ENCODE measurements around the gene CST3.
A peak's percentile ranks its signal among the peaks of the same experiment; 100 is the strongest.
"Not testable (repeated sequence)": the region's sequence is repeated elsewhere in the genome, so short reads cannot be mapped to it uniquely, and the experiment has no call there.

Gene CST3

DNA sequence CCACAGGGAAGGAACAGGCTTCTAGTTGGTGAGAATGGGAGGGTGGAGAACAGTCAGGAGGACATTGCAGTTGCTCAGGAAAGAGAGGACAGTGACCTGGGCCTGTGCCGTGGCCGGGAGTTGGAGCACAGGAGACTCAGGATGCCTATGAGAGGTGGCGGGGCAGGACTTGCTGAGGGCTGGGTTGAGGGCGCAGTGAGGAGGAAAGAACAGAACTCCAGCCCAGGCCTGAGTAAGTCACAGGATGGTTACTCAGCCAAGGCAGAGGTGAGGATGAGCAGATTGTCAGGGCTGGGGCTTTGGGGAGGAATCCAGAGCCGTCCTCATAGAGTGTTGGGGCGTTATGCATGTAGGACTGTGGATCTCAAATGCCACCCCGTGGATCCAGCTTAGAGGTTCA is 29.9 kb upstream of the CST3 start:
- DNase-seq (ENCODE audit: low spot score in 2 of 2) (no peak), ATAC-seq (no peak)
- Mint-ChIP-seq H3K9me3 (no peaks in the 10 kb centered on the region), H3K4me1 (no peaks in the 10 kb centered on the region), H3K36me3 (no peaks in the 10 kb centered on the region), H3K4me3 (no peak overlapping the region), H3K27ac (no peak overlapping the region)

DNA sequence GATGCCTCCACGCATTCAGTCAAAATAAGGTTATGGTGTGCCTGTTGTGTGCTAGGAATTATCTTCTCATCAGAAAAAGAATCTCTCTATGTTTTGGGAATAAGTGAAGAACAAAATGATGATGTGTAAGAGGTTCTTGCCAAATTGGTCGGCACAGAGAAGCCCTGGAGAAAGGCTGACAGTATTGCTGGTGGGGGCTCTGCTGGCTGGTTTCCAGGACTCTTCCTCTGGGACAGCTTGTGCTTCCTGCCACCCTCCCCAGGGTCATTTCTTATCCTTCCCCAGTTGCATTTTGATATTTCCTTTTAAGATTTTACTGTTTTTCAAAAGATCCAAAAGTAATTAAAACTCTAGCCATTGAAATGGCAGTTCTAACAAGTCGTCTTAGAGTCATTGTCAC is 28.9 kb upstream of the CST3 start:
- Mint-ChIP-seq H3K27ac (no peak overlapping the region), H3K4me1 (no peaks in the 10 kb centered on the region), H3K36me3 (no peaks in the 10 kb centered on the region), H3K4me3 (no peak overlapping the region), H3K9me3 (no peaks in the 10 kb centered on the region)
- no peak for ATAC-seq
- DNase-seq (ENCODE audit: low spot score in 2 of 2) = no peak

DNA sequence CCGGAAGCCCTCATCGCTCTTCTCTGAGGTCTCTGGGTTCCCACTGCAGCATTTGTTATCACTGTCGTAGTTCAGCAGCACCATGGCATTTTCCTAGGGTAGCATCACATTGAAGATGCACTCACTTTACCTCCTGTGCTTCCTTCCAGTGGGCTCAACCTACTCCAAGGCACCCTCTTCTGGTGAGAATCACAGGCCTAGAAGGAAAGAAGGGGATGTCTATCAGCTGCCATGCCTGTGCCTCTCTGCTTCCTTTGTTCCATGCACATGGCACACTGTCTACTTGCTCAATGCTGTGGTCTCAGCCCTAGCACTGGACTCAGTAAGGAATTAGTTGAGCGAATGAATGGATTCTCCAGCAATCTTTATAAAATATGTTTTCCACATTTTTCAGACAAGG is 28.4 kb upstream of the CST3 start:
- H3K27ac Mint-ChIP-seq = no peak overlapping the region
- H3K4me3 Mint-ChIP-seq = no peak overlapping the region
- H3K9me3 Mint-ChIP-seq = no peaks in the 10 kb centered on the region
- H3K4me1 Mint-ChIP-seq = no peaks in the 10 kb centered on the region
- ATAC-seq (no peak), DNase-seq (ENCODE audit: low spot score in 2 of 2) (no peak)
- no peaks in the 10 kb centered on the region for H3K36me3 Mint-ChIP-seq

DNA sequence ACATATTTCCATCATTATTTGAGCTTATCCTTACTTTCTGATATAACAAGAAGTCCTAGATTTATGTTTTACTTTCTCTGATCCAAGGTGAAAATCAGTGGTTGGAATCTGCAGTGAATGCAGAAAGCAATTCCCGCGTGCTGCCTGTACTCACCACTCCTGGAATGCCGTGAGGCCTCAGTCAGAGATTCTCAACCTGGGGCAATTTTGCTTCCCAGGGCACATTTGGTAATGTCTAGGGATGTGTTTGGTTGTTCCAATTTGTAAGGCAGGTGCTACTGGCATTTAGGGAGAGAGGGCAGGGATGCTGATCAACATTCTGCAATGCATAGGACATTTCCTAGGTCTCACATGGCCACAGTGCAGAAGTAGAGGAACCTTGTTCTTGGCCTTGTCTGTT is 27.2 kb upstream of the CST3 start:
- H3K4me3 Mint-ChIP-seq = no peak overlapping the region
- no peaks in the 10 kb centered on the region for H3K4me1 Mint-ChIP-seq
- H3K36me3 Mint-ChIP-seq = no peaks in the 10 kb centered on the region
- H3K9me3 Mint-ChIP-seq = no peaks in the 10 kb centered on the region
- ATAC-seq = no peak
- no peak overlapping the region for H3K27ac Mint-ChIP-seq
- DNase-seq (ENCODE audit: low spot score in 2 of 2) = no peak

DNA sequence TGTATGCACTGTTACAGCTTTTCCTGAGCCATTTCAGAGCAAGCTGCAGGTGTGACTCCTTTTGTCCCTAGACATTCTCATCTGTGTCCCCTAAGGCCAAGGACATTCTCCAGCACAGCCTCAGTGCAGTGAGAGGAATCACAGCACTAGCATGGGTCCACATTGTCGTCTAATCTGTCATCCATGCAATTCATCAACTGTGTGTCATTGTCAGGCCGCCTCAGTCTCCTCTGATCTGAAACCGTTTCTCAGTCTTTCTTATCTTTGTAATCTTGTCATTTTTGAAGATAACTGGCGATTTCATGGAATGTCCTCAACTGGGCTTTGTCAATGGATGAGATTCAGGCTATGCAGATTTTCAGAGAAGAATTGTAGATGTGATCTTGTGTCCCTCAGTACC is 26.3 kb upstream of the CST3 start:
- ATAC-seq, H3K9me3 Mint-ChIP-seq: not testable (repeated sequence)

DNA sequence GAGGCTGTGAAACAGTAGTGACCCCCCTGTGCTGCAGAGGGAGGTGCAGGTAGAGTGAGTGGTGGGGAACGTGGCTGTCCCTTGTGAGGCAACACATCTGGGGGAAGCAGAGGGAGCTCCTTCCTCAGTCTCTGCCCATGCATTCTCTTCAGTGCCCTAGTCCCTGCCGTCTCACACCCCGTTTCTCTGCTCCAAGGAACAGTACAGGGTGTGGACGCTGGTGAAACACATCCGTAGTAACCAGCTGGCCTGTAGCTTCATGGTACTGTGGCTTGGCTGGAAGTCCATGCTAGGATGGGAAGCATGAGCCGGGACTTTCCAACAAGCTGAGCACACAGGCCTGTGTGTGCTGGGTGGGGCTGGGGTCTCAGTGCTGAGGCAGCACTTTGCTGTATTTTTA is 25.4 kb upstream of the CST3 start:
- ATAC-seq (no peak), DNase-seq (ENCODE audit: low spot score in 2 of 2) (no peak)
- Mint-ChIP-seq H3K27ac (no peak overlapping the region), H3K4me1 (no peaks in the 10 kb centered on the region), H3K36me3 (no peaks in the 10 kb centered on the region), H3K9me3 (no peaks in the 10 kb centered on the region), H3K4me3 (no peak overlapping the region)

More for the DNA sequence above, 26.3 kb upstream of the CST3 start:
- not testable (repeated sequence) for DNase-seq (ENCODE audit: low spot score in 2 of 2); H3K36me3 Mint-ChIP-seq; H3K27ac Mint-ChIP-seq; H3K4me3 Mint-ChIP-seq; H3K4me1 Mint-ChIP-seq

DNA sequence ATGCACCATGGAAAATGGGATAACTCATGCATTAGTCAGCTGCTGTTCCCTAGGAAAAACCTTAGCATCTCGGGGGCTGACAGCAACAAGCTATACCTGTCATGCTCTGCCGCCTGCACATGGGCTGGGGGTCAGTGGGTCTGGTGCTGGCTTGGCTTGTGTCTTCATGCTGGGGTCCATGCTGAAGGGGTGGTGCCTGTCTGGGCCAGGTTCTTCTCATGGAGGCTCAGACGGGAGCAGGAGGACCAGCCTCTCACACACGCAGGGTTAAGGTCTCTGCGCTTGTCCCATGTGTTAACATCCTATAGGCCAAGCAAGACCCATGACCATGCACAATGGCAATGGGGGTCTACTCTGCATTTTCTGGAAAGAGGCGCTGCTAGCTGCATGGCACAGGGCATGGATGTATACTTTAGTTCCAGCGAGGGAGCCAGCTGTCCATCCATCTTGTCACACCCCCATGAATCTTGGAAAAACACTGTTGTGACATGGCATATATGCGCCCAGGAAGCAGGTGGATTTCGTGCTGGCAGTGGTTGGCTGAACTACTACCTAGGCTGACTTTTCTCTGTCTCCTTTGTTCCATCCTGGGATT is 24.6 kb upstream of the CST3 start:
- no peak overlapping the region for H3K27ac Mint-ChIP-seq
- ATAC-seq = no peak
- no peaks in the 10 kb centered on the region for H3K4me1 Mint-ChIP-seq
- no peak overlapping the region for H3K4me3 Mint-ChIP-seq
- H3K9me3 Mint-ChIP-seq = no peaks in the 10 kb centered on the region
- DNase-seq (ENCODE audit: low spot score in 2 of 2) = no peak
- H3K36me3 Mint-ChIP-seq = no peaks in the 10 kb centered on the region

DNA sequence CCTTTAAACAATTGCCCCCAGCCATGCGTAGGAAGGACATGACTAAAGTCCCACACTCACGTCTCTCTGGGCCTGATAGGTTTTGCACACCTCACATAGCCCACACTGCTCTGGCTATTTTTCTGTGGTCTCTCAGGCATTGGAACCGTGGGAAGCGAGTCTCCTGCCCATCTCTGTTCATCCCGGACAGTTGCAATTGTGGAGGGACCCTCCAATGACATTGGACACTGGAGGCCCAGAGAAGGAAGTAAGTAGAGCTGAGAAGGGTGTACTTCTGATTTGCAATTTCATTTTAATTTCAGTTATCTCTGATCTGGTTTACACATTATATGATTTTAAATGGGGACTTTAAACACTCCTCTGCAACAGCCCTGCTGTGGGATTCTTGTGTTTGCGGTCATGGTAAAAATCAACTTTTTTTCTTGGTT is 23.3 kb upstream of the CST3 start:
- H3K4me3 Mint-ChIP-seq = no peak overlapping the region
- ATAC-seq (no peak), DNase-seq (ENCODE audit: low spot score in 2 of 2) (no peak)
- H3K36me3 Mint-ChIP-seq = no peaks in the 10 kb centered on the region
- no peaks in the 10 kb centered on the region for H3K4me1 Mint-ChIP-seq
- no peak overlapping the region for H3K27ac Mint-ChIP-seq
- no peaks in the 10 kb centered on the region for H3K9me3 Mint-ChIP-seq

DNA sequence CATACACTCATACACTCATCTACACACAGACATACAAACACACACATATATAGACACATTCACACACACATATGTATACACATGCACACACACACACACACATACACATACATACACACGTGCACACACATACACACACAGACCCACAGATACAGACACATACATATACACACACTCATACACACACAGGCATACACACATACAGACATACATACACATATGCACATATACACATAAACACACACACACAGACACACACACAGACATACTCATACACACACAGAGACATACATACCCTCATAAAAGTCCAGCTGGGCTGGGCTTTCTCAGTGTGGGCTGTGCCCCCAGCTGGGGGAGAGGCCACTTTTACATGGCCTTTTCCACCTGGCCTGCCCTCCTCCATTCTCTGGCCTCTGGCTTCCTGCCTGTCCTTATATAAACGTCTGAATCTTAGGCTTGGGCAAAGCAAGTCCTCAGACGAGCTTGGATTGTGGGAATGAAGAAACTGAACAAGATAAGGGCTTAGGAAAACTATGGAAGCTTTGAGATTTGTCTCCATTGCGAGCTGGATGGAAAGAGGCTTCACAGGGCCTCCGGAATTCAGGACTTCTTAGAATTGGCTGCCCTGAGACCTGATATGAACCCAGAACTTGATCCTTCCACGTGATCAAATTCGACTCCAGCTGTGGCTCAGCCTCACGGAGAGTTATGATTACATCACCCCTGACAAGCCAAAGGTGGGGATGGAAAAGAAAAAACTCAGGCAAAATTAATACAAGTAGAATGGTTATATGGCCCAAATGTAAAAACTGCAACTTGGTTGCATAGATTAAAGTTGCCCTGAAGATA is 22.5 kb upstream of the CST3 start:
- Mint-ChIP-seq H3K4me3 (no peak overlapping the region), H3K9me3 (no peaks in the 10 kb centered on the region), H3K27ac (no peak overlapping the region), H3K36me3 (no peaks in the 10 kb centered on the region), H3K4me1 (no peaks in the 10 kb centered on the region)
- no peak for DNase-seq (ENCODE audit: low spot score in 2 of 2)
- ATAC-seq = peak; percentile 11

DNA sequence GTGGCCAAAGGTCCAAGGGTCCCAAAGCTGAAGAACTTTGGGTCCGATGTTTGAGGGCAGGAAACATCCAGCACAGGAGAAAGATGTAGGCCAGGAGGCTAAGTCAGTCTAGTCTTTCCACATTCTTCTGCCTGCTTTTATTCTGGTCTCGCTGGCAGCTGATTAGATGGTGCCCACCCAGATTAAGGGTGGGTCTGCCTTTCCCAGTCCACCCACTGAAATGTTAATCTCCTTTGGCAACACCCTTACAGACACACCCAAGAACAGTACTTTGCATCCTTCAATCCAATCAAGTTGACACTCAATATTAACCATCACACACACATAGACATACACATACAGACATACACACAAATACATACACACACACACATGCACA is 21.8 kb upstream of the CST3 start:
- not testable (repeated sequence) for H3K4me3 Mint-ChIP-seq; ATAC-seq; H3K9me3 Mint-ChIP-seq; DNase-seq (ENCODE audit: low spot score in 2 of 2); H3K4me1 Mint-ChIP-seq; H3K36me3 Mint-ChIP-seq; H3K27ac Mint-ChIP-seq

DNA sequence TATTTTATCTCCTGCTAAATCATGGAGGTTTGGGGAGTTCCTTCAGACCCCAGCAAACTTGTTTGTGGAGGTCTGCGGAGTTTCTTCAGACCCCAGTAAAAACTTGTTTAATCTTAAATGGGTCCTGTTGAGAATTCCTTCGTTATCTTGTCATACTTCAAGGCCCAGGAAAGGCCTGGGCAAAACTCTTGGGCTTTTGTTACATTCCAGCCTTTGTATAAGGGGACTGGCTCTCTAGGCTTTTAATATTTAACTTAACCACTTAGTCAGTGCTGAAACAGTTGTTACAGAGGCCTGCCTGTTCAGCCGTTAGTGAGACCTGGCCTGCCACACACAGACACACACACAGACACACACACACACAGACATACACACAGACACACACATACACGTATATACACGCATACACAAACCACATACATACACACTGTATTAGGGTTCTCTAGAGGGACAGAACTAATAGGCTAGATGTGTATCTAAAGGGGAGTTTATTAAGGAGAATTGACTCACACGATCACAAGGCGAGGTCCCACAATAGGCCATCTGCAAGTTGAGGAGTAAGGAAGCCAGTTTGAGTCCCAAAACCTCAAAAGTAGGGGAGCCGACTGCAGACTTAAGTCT is 21.3 kb upstream of the CST3 start:
- no peak for DNase-seq (ENCODE audit: low spot score in 2 of 2)
- no peaks in the 10 kb centered on the region for H3K36me3 Mint-ChIP-seq
- H3K4me3 Mint-ChIP-seq = no peak overlapping the region
- H3K27ac Mint-ChIP-seq = no peak overlapping the region
- ATAC-seq = no peak
- H3K9me3 Mint-ChIP-seq = no peaks in the 10 kb centered on the region
- no peaks in the 10 kb centered on the region for H3K4me1 Mint-ChIP-seq

DNA sequence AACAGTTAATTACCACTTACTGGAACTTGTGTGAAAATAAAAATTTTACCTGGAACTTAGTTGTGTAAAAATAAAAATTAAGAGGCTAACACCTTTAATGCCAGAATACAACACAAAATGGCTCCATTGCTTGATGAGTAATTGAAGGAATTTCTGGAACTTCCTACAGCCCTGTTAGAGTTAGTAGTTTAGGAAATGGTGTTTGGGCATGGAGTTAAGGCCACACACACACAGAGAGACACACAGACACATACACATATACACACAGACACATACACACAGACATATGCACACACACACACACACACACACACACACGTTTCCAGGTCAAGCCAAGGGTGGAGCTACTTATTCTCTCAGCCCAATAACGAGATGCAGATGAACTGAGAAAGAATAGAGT is 20.6 kb upstream of the CST3 start:
- H3K4me1 Mint-ChIP-seq = no peaks in the 10 kb centered on the region
- DNase-seq (ENCODE audit: low spot score in 2 of 2) (no peak), ATAC-seq (no peak)
- H3K4me3 Mint-ChIP-seq = no peak overlapping the region
- H3K27ac Mint-ChIP-seq = no peak overlapping the region
- H3K36me3 Mint-ChIP-seq = no peaks in the 10 kb centered on the region
- H3K9me3 Mint-ChIP-seq = no peaks in the 10 kb centered on the region

DNA sequence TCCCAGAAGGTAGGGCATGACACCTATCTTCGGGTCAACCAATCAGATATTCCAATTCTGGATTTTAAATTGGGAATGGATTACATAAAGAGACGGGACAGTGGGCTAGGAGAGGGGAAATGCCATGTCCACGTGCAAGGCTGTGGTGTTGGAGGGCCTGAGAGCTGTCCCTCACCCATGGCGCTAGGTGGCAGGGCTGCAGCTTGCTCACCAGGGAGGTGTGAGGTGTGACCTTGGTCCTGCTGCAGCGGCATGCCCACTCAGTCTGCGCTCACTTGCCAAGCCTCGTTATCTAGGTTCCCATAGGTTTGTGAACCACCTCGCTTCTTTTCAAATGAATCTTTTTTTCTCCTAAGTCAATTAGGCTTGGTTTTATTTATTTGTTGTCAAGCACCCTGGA is 19.4 kb upstream of the CST3 start:
- DNase-seq (ENCODE audit: low spot score in 2 of 2) = no peak
- no peaks in the 10 kb centered on the region for H3K4me1 Mint-ChIP-seq
- H3K4me3 Mint-ChIP-seq = no peak overlapping the region
- no peak overlapping the region for H3K27ac Mint-ChIP-seq
- H3K9me3 Mint-ChIP-seq = no peaks in the 10 kb centered on the region
- ATAC-seq = no peak
- H3K36me3 Mint-ChIP-seq = no peaks in the 10 kb centered on the region

DNA sequence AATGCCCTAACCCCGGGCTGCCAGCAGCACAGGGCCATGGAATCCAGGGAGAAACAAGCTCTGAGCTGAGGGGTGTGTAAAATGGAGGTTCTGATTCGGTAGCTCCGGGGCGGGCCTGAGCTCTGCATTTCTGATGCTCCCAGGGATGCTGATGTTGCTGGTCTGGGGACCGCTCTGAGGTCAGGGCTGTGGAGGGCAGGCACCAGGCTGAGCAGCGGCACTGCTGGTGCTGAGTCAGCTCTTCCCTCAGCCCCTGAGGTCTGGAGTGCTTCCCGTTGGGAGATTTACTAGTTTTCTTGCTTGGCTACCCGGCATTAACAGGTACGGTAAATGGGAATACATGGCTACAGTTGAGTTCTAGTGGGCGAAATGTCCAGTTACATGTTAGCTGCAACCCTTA is 18.6 kb upstream of the CST3 start:
- no peaks in the 10 kb centered on the region for H3K9me3 Mint-ChIP-seq
- ATAC-seq = no peak
- H3K4me3 Mint-ChIP-seq = no peak overlapping the region

DNA sequence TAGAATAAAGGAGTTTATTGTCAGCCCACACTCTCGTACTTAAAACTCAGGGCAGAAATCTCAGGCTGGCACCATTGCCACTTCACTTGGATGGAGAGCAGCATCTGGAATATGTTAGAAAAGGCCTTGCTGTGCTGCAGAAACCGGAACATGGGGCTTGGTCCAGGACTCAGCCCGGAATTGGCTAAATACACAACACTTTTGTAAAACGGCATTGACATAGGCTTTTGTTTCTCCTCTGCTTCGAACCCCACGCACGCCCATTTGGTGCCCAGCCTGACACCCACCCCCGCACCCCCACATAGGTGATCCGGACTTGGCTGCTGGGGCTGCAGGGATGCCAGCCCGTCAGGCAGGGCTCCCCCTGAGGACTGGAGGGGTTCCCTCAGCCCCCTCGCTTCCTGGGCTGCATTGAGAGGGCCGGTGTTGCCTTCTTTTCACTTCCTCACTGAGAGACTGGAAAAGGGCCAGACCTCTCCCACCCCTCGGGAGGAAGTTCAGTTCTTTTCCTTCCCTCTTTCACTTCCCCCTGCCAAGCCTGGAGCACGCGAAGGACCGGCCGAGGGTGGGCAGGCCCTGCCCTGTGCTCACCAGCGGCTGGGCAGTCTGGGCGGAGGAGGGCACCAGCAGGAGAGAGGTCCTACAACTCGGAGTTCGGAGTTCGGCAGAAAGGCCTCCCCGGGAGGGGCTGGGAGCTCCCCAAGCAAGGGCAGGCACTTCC is 17.9 kb upstream of the CST3 start:
- Mint-ChIP-seq H3K36me3 (no peaks in the 10 kb centered on the region), H3K27ac (no peak overlapping the region), H3K4me1 (no peaks in the 10 kb centered on the region), H3K4me3 (no peak overlapping the region), H3K9me3 (no peaks in the 10 kb centered on the region)
- DNase-seq (ENCODE audit: low spot score in 2 of 2) = no peak
- no peak for ATAC-seq

More for the DNA sequence above, 18.6 kb upstream of the CST3 start:
- Mint-ChIP-seq H3K36me3 (no peaks in the 10 kb centered on the region), H3K4me1 (no peaks in the 10 kb centered on the region), H3K27ac (no peak overlapping the region)
- no peak for DNase-seq (ENCODE audit: low spot score in 2 of 2)

Measured in stimulated activated effector memory CD8-positive, alpha-beta T cell treated with anti-CD3 and anti-CD28 coated beads, Interleukin-12 subunit alpha, Interleukin-12 subunit beta, amount 100 ng/mL, for 72 hours (primary cell).